ENCODE data around the gene ELAVL3. TPM values are rescaled to one million over a fixed set of nuclear protein-coding genes. Genes with fewer than 3 reads are reported as not detected.

Gene ELAVL3
- polyA plus RNA-seq, 3 donors = not detected

- no peak overlapping the region for H3K4me3 Mint-ChIP-seq
- no peak overlapping the region for H3K4me2 ChIP-seq (replicated peaks; ENCODE audit: extremely low read depth, low read length, poor library complexity, severe bottlenecking)
- TF ChIP-seq CTCF (IDR thresholded peaks at IDR 0.05) = no peak
- no peak overlapping the region for H3K4me3 ChIP-seq (replicated peaks in 1 of 3; ENCODE audit: low read depth in 2 of 3, low read length in 3 of 3)
- no peaks in the 10 kb centered on the region for H3K4me1 ChIP-seq (ENCODE audit: control insufficient read depth in 1 of 2, insufficient read depth in 2 of 2, low read length in 2 of 2)
- no peaks in the 10 kb centered on the region for H3K27me3 ChIP-seq (ENCODE audit: control insufficient read depth in 2 of 2, insufficient read depth in 2 of 2, low read length in 2 of 2)
- H2AFZ ChIP-seq (ENCODE audit: insufficient read depth, low read depth, low read length, poor library complexity, severe bottlenecking) = no peak overlapping the region
- H3K4me1 Mint-ChIP-seq = no peaks in the 10 kb centered on the region
- H4K20me1 ChIP-seq (ENCODE audit: insufficient read depth, low read length) = peaks cover 5% of the 10 kb centered on the region
- H3K27ac Mint-ChIP-seq = no peak overlapping the region
- intact Hi-C loops (cut with micrococcal nuclease) = no loop called here
- WGBS (ENCODE audit: insufficient coverage) = 66% methylated on average over 12 of the region's 25 CpGs
- H3K9me3 ChIP-seq (replicated peaks in 1 of 2; ENCODE audit: control insufficient read depth in 1 of 2, insufficient read depth in 1 of 2, low read length in 2 of 2) = no peaks in the 10 kb centered on the region
- no peak overlapping the region for H3K27ac ChIP-seq (ENCODE audit: low read depth in 1 of 2, low read length in 2 of 2)
- peaks cover 3 to 6% (median 6%) of the 10 kb centered on the region in 3 donors for H3K27me3 Mint-ChIP-seq (ENCODE audit: low read depth in 3 of 3)
- H3K9ac ChIP-seq (ENCODE audit: insufficient read depth, low read length, poor library complexity, severe bottlenecking) = no peak overlapping the region
- no peaks in the 10 kb centered on the region for H3K79me2 ChIP-seq (ENCODE audit: insufficient read depth, low read length)
- peaks cover 0 to 1% (median 0%) of the 10 kb centered on the region in 7 donors for H3K9me3 Mint-ChIP-seq
- H3K36me3 ChIP-seq (replicated peaks in 1 of 2; ENCODE audit: control insufficient read depth in 1 of 2, insufficient read depth in 2 of 2, low read length in 2 of 2) = peaks cover 33 to 40% of the 10 kb centered on the region in 2 donors
- DNase-seq = no peak
- peaks cover 26 to 41% of the 10 kb centered on the region in 2 donors for H3K36me3 Mint-ChIP-seq
These were observed 28.8 kb downstream of the ELAVL3 start for GRCh38 chr19:11451871-11452619.

GRCh38 chr19:11451327-11451870 lies 29.4 kb downstream of the ELAVL3 start:
- Mint-ChIP-seq H3K9me3 (peaks cover 0 to 1% (median 0%) of the 10 kb centered on the region in 7 donors), H3K4me3 (no peak overlapping the region), H3K36me3 (peaks cover 28 to 43% of the 10 kb centered on the region in 2 donors), H3K27me3 (ENCODE audit: low read depth in 3 of 3) (peaks cover 3 to 6% (median 6%) of the 10 kb centered on the region in 3 donors), H3K4me1 (no peaks in the 10 kb centered on the region), H3K27ac (no peak overlapping the region)
- H3K9me3 ChIP-seq (replicated peaks in 1 of 2; ENCODE audit: control insufficient read depth in 1 of 2, insufficient read depth in 1 of 2, low read length in 2 of 2) = no peaks in the 10 kb centered on the region
- H3K79me2 ChIP-seq (ENCODE audit: insufficient read depth, low read length) = no peaks in the 10 kb centered on the region
- H2AFZ ChIP-seq (ENCODE audit: insufficient read depth, low read depth, low read length, poor library complexity, severe bottlenecking) = no peak overlapping the region
- intact Hi-C loops (cut with micrococcal nuclease) = no loop called here
- H3K36me3 ChIP-seq (replicated peaks in 1 of 2; ENCODE audit: control insufficient read depth in 1 of 2, insufficient read depth in 2 of 2, low read length in 2 of 2) = peaks cover 35 to 47% of the 10 kb centered on the region in 2 donors
- H3K4me2 ChIP-seq (replicated peaks; ENCODE audit: extremely low read depth, low read length, poor library complexity, severe bottlenecking) = no peak overlapping the region
- TF ChIP-seq CTCF (IDR thresholded peaks at IDR 0.05) = no peak
- no peaks in the 10 kb centered on the region for H3K4me1 ChIP-seq (ENCODE audit: control insufficient read depth in 1 of 2, insufficient read depth in 2 of 2, low read length in 2 of 2)
- no peak overlapping the region for H3K4me3 ChIP-seq (replicated peaks in 1 of 3; ENCODE audit: low read depth in 2 of 3, low read length in 3 of 3)
- no peak overlapping the region for H3K27ac ChIP-seq (ENCODE audit: low read depth in 1 of 2, low read length in 2 of 2)
- peaks cover 12% of the 10 kb centered on the region for H4K20me1 ChIP-seq (ENCODE audit: insufficient read depth, low read length)
- no peak for DNase-seq
- H3K9ac ChIP-seq (ENCODE audit: insufficient read depth, low read length, poor library complexity, severe bottlenecking) = no peak overlapping the region
- WGBS (ENCODE audit: insufficient coverage) = 20% methylated on average over 1 of the region's 13 CpGs
- no peaks in the 10 kb centered on the region for H3K27me3 ChIP-seq (ENCODE audit: control insufficient read depth in 2 of 2, insufficient read depth in 2 of 2, low read length in 2 of 2)

All from CD14-positive monocyte (primary cell).